ENCODE results near the gene ANKRD13D.
A peak's percentile ranks its signal among the peaks of the same experiment; 100 is the strongest.

Gene ANKRD13D

DNA sequence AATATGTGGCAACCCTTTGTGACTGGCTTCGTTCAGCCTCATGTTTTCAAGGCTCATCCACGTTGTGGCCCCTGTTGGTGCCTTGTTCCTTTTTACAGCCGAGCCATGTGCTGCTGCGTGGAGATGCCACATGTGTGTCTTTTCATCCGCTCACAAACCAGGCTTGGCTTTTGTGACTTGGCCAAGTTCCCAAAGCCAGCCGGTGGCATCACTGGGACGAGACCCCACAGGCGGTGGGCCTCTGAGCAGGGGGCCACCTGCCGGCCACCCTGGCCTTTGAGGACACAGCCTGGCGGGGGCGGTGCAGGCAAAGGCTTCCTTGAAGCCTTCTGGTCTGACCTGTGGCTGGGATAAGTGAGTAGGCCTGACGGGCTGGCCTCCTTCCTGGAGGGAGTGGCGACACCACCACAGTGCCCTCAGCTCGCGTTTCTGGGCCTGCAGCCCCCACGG lies 12.3 kb upstream of the ANKRD13D start:
- peaks cover 89% of the 10 kb centered on the region for H3K4me1 Mint-ChIP-seq (ENCODE audit: low read depth)
- H3K9me3 Mint-ChIP-seq = no peaks in the 10 kb centered on the region
- H3K27me3 Mint-ChIP-seq = no peaks in the 10 kb centered on the region
- peaks cover 29% of the 10 kb centered on the region for H3K36me3 Mint-ChIP-seq (ENCODE audit: low read depth)
- peak overlapping the region; percentile 100 for H3K27ac Mint-ChIP-seq
- H3K4me3 Mint-ChIP-seq = peak overlapping the region; percentile 84

- H3K27me3 Mint-ChIP-seq = no peaks in the 10 kb centered on the region
- H3K27ac Mint-ChIP-seq = peak overlapping the region; percentile 100
- peaks cover 83% of the 10 kb centered on the region for H3K4me1 Mint-ChIP-seq (ENCODE audit: low read depth)
- H3K9me3 Mint-ChIP-seq = no peaks in the 10 kb centered on the region
- H3K4me3 Mint-ChIP-seq = peak overlapping the region; percentile 84
- H3K36me3 Mint-ChIP-seq (ENCODE audit: low read depth) = peaks cover 31% of the 10 kb centered on the region
These were observed 11.7 kb upstream of the ANKRD13D start for GRCh38 chr11:67277231-67277961.

DNA sequence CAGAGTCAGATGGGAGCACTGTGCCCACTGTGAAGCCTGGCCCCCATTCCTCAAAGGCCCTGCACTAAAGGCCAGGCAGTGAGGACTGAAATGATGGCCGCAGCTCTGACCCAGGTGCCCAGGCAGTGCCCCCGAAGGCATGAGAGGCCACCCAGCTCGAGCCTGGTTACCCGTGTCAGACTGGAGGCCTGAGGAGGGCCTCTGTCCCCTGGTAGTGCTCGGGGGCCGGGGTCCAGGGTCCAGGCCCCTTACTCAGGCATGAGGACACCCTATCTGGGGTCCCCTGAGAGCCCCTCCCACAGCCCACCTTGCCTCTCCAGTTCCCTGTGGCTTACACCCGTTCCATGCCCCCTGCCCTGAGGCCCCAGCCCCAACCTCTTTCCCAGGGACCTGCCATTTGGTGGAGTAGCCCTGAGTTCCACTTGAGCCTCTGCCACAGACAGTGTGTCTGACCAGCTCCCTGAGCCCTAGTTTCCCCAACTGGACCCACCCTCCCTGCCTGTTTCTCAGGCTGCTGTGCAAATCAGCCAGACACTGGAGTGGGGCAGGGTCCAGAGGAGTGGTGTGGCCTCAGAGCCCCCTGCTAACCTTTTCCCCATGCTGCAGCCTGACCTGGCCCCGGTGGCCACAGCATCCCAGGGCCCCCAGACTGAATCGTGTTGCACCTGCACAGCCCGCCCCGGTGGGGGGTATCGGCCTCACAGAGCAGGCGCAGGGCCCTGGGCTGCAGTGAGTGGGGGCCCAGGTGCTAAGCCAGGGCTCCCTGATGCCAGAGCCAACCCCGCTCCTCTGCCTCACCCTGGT lies 10.8 kb upstream of the ANKRD13D start:
- Mint-ChIP-seq H3K4me1 (ENCODE audit: low read depth) (peaks cover 73% of the 10 kb centered on the region), H3K9me3 (no peaks in the 10 kb centered on the region), H3K36me3 (ENCODE audit: low read depth) (peaks cover 37% of the 10 kb centered on the region), H3K27me3 (no peaks in the 10 kb centered on the region), H3K4me3 (peak overlapping the region; percentile 84), H3K27ac (peak overlapping the region; percentile 100)

- H3K36me3 Mint-ChIP-seq (ENCODE audit: low read depth) = peaks cover 44% of the 10 kb centered on the region
- peak overlapping the region; percentile 79 for H3K27ac Mint-ChIP-seq
- H3K9me3 Mint-ChIP-seq = no peaks in the 10 kb centered on the region
- H3K4me1 Mint-ChIP-seq (ENCODE audit: low read depth) = peaks cover 66% of the 10 kb centered on the region
- H3K27me3 Mint-ChIP-seq = no peaks in the 10 kb centered on the region
- peak overlapping the region; percentile 30 for H3K4me3 Mint-ChIP-seq
These were observed 10.0 kb upstream of the ANKRD13D start for GRCh38 chr11:67278939-67279588.

- Mint-ChIP-seq H3K36me3 (ENCODE audit: low read depth) (peaks cover 45% of the 10 kb centered on the region), H3K4me3 (no peak overlapping the region), H3K27me3 (no peaks in the 10 kb centered on the region), H3K9me3 (no peaks in the 10 kb centered on the region), H3K4me1 (ENCODE audit: low read depth) (peaks cover 60% of the 10 kb centered on the region), H3K27ac (peak overlapping the region; percentile 79)
These were observed 9.3 kb upstream of the ANKRD13D start for GRCh38 chr11:67279589-67280340.

GRCh38 chr11:67280341-67280787 lies 8.7 kb upstream of the ANKRD13D start:
- Mint-ChIP-seq H3K4me1 (ENCODE audit: low read depth) (peaks cover 60% of the 10 kb centered on the region), H3K4me3 (no peak overlapping the region), H3K36me3 (ENCODE audit: low read depth) (peaks cover 49% of the 10 kb centered on the region), H3K9me3 (no peaks in the 10 kb centered on the region), H3K27ac (peak overlapping the region; percentile 79), H3K27me3 (no peaks in the 10 kb centered on the region)

DNA sequence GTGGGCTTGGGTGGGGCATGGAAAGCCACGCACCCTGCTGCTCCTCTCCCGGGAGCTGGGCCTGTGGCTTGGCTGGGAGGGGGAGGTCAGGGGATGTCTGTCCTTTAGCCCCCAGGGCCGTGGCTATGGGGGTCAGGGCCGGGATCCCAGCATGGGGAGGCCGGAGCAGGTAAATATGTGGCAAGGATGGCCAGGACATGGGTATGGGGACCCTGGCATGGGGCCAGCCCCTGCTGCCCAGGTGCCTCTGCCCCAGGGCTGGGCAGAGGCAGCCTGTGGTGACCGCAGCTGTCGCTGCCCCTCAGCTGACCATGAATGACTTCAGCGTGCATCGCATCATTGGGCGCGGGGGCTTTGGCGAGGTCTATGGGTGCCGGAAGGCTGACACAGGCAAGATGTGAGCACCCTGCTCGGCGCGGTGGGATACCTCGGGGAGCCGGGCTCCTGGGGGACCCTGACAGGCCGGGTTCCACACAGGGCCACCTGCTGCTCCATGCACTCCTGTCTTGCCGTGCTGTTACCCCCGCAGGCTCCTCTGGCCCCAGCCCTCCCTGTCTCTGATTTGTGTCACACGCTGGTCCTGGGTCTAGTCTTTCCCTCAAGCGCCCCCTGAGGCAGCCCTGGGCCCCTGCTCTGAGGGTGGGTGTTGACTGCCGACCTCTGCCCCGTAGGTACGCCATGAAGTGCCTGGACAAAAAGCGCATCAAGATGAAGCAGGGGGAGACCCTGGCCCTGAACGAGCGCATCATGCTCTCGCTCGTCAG lies 8.1 kb upstream of the ANKRD13D start:
- no peaks in the 10 kb centered on the region for H3K27me3 Mint-ChIP-seq
- H3K9me3 Mint-ChIP-seq = no peaks in the 10 kb centered on the region
- H3K27ac Mint-ChIP-seq = no peak overlapping the region
- no peak overlapping the region for H3K4me3 Mint-ChIP-seq
- peaks cover 49% of the 10 kb centered on the region for H3K36me3 Mint-ChIP-seq (ENCODE audit: low read depth)
- peaks cover 60% of the 10 kb centered on the region for H3K4me1 Mint-ChIP-seq (ENCODE audit: low read depth)

DNA sequence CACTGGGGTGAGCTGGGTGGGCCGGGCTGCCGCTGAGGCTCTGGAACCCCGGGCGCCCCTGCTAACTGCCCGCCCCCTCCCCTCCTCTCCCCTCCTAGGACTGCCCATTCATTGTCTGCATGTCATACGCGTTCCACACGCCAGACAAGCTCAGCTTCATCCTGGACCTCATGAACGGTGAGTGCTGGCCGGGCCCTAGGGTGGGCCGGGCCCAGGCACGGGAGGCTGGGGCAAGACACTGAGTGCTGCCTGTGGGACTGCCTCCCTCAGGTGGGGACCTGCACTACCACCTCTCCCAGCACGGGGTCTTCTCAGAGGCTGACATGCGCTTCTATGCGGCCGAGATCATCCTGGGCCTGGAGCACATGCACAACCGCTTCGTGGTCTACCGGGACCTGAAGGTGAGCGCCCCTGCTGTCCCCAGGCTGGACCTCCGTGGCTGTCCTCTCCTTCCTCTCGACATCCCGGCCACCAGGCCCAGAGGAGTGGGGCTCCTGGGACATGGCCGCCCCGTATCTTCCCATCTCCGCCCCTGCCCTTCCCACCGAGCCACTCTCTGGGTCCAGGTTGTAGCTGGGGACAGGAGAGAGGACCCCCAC lies 7.5 kb upstream of the ANKRD13D start:
- Mint-ChIP-seq H3K9me3 (no peaks in the 10 kb centered on the region), H3K27me3 (no peaks in the 10 kb centered on the region), H3K4me1 (ENCODE audit: low read depth) (peaks cover 59% of the 10 kb centered on the region), H3K36me3 (ENCODE audit: low read depth) (peaks cover 51% of the 10 kb centered on the region), H3K4me3 (no peak overlapping the region), H3K27ac (no peak overlapping the region)

- Mint-ChIP-seq H3K27ac (no peak overlapping the region), H3K36me3 (ENCODE audit: low read depth) (peaks cover 55% of the 10 kb centered on the region), H3K4me1 (ENCODE audit: low read depth) (peaks cover 59% of the 10 kb centered on the region), H3K27me3 (no peaks in the 10 kb centered on the region), H3K4me3 (no peak overlapping the region), H3K9me3 (no peaks in the 10 kb centered on the region)
These were observed 6.8 kb upstream of the ANKRD13D start for GRCh38 chr11:67282155-67282875.

DNA sequence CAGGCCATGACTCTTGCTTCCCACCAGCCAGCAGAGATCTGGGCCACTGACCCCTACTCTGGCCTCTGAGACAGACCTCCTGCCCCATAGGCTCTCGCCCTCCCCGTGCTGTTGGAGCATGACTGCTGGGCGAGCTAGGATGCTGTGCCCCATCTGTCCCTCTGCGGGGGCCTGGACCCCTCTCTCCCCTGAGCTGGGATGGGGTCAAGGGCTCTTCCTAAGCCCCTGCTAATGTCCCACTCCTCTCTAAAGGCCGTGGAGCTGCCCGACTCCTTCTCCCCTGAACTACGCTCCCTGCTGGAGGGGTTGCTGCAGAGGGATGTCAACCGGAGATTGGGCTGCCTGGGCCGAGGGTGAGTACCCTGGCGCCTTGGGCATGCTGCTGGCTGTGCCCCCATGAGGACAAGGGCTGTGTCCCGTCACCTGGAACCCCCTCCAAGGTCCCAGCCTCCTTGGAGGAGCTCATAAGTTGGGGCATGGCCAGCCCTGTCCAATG lies 6.2 kb upstream of the ANKRD13D start:
- H3K27me3 Mint-ChIP-seq = no peaks in the 10 kb centered on the region
- H3K36me3 Mint-ChIP-seq (ENCODE audit: low read depth) = peaks cover 61% of the 10 kb centered on the region
- H3K9me3 Mint-ChIP-seq = no peaks in the 10 kb centered on the region
- H3K27ac Mint-ChIP-seq = no peak overlapping the region
- peaks cover 59% of the 10 kb centered on the region for H3K4me1 Mint-ChIP-seq (ENCODE audit: low read depth)
- no peak overlapping the region for H3K4me3 Mint-ChIP-seq

DNA sequence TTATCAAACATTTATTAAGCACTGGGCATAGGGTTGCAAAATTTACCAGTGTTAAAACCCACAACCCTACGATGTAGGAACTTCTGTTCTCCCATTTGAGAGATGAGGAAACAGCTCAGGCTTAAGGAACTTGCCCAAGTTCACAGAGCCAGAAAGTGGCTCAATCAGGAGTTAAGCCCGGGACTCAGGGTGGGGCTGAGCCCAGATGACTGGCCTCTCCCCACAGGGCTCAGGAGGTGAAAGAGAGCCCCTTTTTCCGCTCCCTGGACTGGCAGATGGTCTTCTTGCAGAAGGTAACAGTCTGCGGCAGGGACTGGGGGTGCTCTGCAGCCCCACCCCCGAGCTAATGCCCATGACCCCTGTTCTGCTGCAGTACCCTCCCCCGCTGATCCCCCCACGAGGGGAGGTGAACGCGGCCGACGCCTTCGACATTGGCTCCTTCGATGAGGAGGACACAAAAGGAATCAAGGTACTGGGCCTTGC lies 5.6 kb upstream of the ANKRD13D start:
- peak overlapping the region; percentile 36 for H3K27ac Mint-ChIP-seq
- no peaks in the 10 kb centered on the region for H3K9me3 Mint-ChIP-seq
- H3K27me3 Mint-ChIP-seq = no peaks in the 10 kb centered on the region
- no peak overlapping the region for H3K4me3 Mint-ChIP-seq
- peaks cover 61% of the 10 kb centered on the region for H3K36me3 Mint-ChIP-seq (ENCODE audit: low read depth)
- peaks cover 56% of the 10 kb centered on the region for H3K4me1 Mint-ChIP-seq (ENCODE audit: low read depth)

DNA sequence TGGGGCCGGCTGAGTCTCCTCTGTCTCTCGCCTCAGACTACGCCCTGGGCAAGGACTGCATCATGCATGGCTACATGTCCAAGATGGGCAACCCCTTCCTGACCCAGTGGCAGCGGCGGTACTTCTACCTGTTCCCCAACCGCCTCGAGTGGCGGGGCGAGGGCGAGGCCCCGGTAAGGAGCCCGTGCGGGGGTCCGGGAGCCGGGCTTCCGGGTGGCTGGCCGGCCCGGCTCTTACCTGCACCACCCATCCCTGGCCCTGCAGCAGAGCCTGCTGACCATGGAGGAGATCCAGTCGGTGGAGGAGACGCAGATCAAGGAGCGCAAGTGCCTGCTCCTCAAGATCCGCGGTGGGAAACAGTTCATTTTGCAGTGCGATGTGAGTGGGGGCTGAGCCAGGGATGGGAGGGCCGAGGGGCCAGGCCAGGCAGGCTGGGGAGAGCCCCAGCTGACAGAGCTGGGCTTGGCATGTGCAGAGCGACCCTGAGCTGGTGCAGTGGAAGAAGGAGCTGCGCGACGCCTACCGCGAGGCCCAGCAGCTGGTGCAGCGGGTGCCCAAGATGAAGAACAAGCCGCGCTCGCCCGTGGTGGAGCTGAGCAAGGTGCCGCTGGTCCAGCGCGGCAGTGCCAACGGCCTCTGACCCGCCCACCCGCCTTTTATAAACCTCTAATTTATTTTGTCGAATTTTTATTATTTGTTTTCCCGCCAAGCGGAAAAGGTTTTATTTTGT lies 4.1 kb upstream of the ANKRD13D start:
- H3K4me3 Mint-ChIP-seq = no peak overlapping the region
- peak overlapping the region; percentile 26 for H3K27ac Mint-ChIP-seq
- H3K27me3 Mint-ChIP-seq = no peaks in the 10 kb centered on the region
- H3K4me1 Mint-ChIP-seq (ENCODE audit: low read depth) = peaks cover 43% of the 10 kb centered on the region
- no peaks in the 10 kb centered on the region for H3K9me3 Mint-ChIP-seq
- peaks cover 49% of the 10 kb centered on the region for H3K36me3 Mint-ChIP-seq (ENCODE audit: low read depth)

Data from stimulated activated naive CD8-positive, alpha-beta T cell treated with anti-CD3 and anti-CD28 coated beads, Interleukin-15, Interleukin-2, amounts not matched to agents 100 ng/mL and 50 ng/mL, for 24 hours (primary cell).